NT2/D1 (cell line): Measurements from ENCODE around the gene PAPOLG.

Experiments
- SUZ12 ChIP-seq: IDR thresholded peaks from 2 replicates; pipeline ENCODE4 v1.6.1; 2011; ENCODE audit not compliant: insufficient read length, insufficient read depth; ENCODE audit errors: extremely low read depth
- YY1 ChIP-seq: IDR thresholded peaks from 2 replicates; pipeline ENCODE4 v1.6.1; 2011; ENCODE audit not compliant: insufficient read length, insufficient read depth
- ZNF274 ChIP-seq: IDR thresholded peaks from 2 replicates; pipeline ENCODE4 v1.6.1; 2011; ENCODE audit warnings: mild to moderate bottlenecking, low read depth, low read length

GRCh38 chr2:60832621-60833020, 76.6 kb downstream of the PAPOLG start:
- TF ChIP-seq YY1: no peak
- no peak for TF ChIP-seq ZNF274
- no peak for TF ChIP-seq SUZ12
